Ovary (tissue), 9 donors: ENCODE results near the gene B9D1. TPM values are rescaled to one million over a fixed set of nuclear protein-coding genes. Genes with fewer than 3 reads are reported as not detected.

Experiments
- DNase-seq, 5 donors: peaks; one replicate each; pipeline ENCODE4 v3.0.0-alpha.2; 2019 to 2020
- H3K27ac ChIP-seq, 2 donors: fragments of 200-600 bp; one replicate each; pipeline versions ENCODE4 v1.5.1 to v1.8.0; 2019 to 2022
- H3K27me3 ChIP-seq: fragments of 200-600 bp; one replicate; pipeline ENCODE4 v1.8.0; 2022
- H3K36me3 ChIP-seq: fragments of 200-600 bp; sonication (generic); one replicate; pipeline ENCODE4 v1.5.1; 2019
- H3K4me1 ChIP-seq: one replicate; pipeline ENCODE4 v1.8.1; 2013; ENCODE audit warnings: mild to moderate bottlenecking, moderate library complexity; ENCODE audit not compliant: insufficient read depth
- H3K4me3 ChIP-seq: fragments of 200-600 bp; sonication (generic); one replicate; pipeline ENCODE4 v1.5.1; 2017
- H3K9me3 ChIP-seq, 2 donors: fragments of 200-600 bp in 1 of 2; sonication (generic) in 1 of 2; one replicate each; pipeline versions ENCODE4 v1.5.1 to v1.8.1; 2013 to 2019; ENCODE audit warnings: mild to moderate bottlenecking in 1 of 2, moderate library complexity in 1 of 2
- CTCF ChIP-seq, 3 donors: fragments of 450-650 bp in 2 of 3; fragments of 200-600 bp in 1 of 3; IDR thresholded peaks; one replicate each; pipeline versions ENCODE4 v1.5.1 to v1.8.0; 2016 to 2022; ENCODE audit warnings: antibody characterized with exemption in 3 of 3, mild to moderate bottlenecking in 1 of 3
- EP300 ChIP-seq: sonication (generic); formaldehyde crosslinking; IDR thresholded peaks from one replicate; pipeline ENCODE4 v1.6.1; 2017; ENCODE audit warnings: antibody characterized with exemption
- POLR2A ChIP-seq: fragments of 450-650 bp; IDR thresholded peaks from one replicate; pipeline ENCODE4 v1.6.1; 2017; ENCODE audit warnings: antibody characterized with exemption, mild to moderate bottlenecking, moderate library complexity
- whole genome bisulfite sequencing, 3 donors: extraction: QIAGEN DNeasy Blood & Tissue Kit in 1 of 3; methylation state at CpG; one replicate each; pipeline versions ENCODE4 v1.1.5 to v1.1.7; 2013 to 2017; 5-methylcytosine and 5-hydroxymethylcytosine counted together
- intact Hi-C, 4 donors: fragments of 100-400 bp; cut with DNase I; formaldehyde crosslinking; loops; one replicate each; pipeline versions ENCODE4 v1.11.0 to v1.15.1; 2022 to 2023
- polyA plus RNA-seq, 2 donors: library from polyadenylated mRNA; stranded (reverse); fragments of 200-250 nt in 1 of 2; fragments of 350-450 nt in 1 of 2; fragmentation: Illumina TruSeq in 1 of 2; extraction: RNeasy Lipid Tissue Mini Kit (QIAGEN cat#74804) in 1 of 2; gene quantifications; one replicate each; pipeline ENCODE4 v1.2.3, GENCODE V29; 2013 to 2014
- total RNA-seq, 7 donors: library from RNA; depleted of rRNA in 2 of 7; stranded (reverse); fragments of >200 nt in 2 of 7; fragmentation: NEBNext Ultra II Directional in 3 of 7; extraction: Animal tissue kit (Norgen Biotek cat#: 25700) in 3 of 7; gene quantifications; one replicate each; pipeline versions ENCODE4 v1.1.0 to v1.2.4, GENCODE V29; 2016 to 2023
- donor health status: DM: no; HTN: no; CAD: no; lungs with moderate emphysema.
- donor health status: DM: no; HTN: no; CAD: no.
- donor health status: Bipolar disorder and iron deficiency.
- donor health status: DM: yes; HTN: yes; CAD: no.
- donor health status: DM: no; HTN: no; CAD: no.
- donor health status: DM: yes; HTN: yes; CAD: no.

Gene B9D1
- total and polyA plus RNA-seq, 9 donors, result 11.9 to 60.5 (median 22.2) TPM

GRCh38 chr17:19380481-19381301 is 18.2 kb upstream of the B9D1 start:
- intact Hi-C loops, result no loop called here
- Histone ChIP-seq H3K9me3 (no peaks in the 10 kb centered on the region), H3K27ac (no peak overlapping the region), H3K36me3 (no peaks in the 10 kb centered on the region), H3K27me3 (no peaks in the 10 kb centered on the region), H3K4me1 (peaks cover 29% of the 10 kb centered on the region), H3K4me3 (no peak overlapping the region)
- WGBS, 3 donors, result 86 to 89% (median 86%) methylated on average over 29 of the region's 29 CpGs
- peak in 2 of 5 donors; percentile 33 to 53 for DNase-seq
- no peak for TF ChIP-seq CTCF (IDR thresholded peaks at IDR 0.05)
- TF ChIP-seq POLR2A, result no peak
- no peak for TF ChIP-seq EP300

- intact Hi-C loops, result no loop called here
- no peaks in the 10 kb centered on the region for H3K9me3 ChIP-seq
- H3K4me1 ChIP-seq, result peaks cover 19% of the 10 kb centered on the region
- peak overlapping the region; percentile 85 to 97 for H3K27ac ChIP-seq
- H3K36me3 ChIP-seq, result no peaks in the 10 kb centered on the region
- no peaks in the 10 kb centered on the region for H3K27me3 ChIP-seq
- TF ChIP-seq EP300, result no peak
- TF ChIP-seq POLR2A, result no peak
- no peak for TF ChIP-seq CTCF (IDR thresholded peaks at IDR 0.05)
- H3K4me3 ChIP-seq, result peak overlapping the region; percentile 93
- DNase-seq, result peak in 1 of 5 donors; percentile 21
- WGBS, 3 donors, result 67 to 73% (median 71%) methylated on average over 13 of the region's 13 CpGs
Observed at GRCh38 chr17:19379361-19380065, 17.0 kb upstream of the B9D1 start.

GRCh38 chr17:19378416-19379360 is 16.2 kb upstream of the B9D1 start, which contains the start of gene MAPK7:
Gene MAPK7, plus strand, starts transcription at chr17:19378498. Its CDS starts 403 bp downstream, at chr17:19378901.
- intact Hi-C loops, result no loop called here
- no peaks in the 10 kb centered on the region for H3K27me3 ChIP-seq
- peak within 1 kb of the TSS; percentile 93 for H3K4me3 ChIP-seq
- peak within 1 kb of the TSS; percentile 85 to 97 for H3K27ac ChIP-seq
- DNase-seq, result no peak
- WGBS, 3 donors, result 2 to 5% (median 3%) methylated on average over 52 to 69 of the region's 69 CpGs
- no peaks in the 10 kb centered on the region for H3K36me3 ChIP-seq
- no peak for TF ChIP-seq CTCF (IDR thresholded peaks at IDR 0.05)
- peak; percentile 73 for TF ChIP-seq POLR2A
- H3K4me1 ChIP-seq, result peaks cover 11% of the 10 kb centered on the region
- no peaks in the 10 kb centered on the region for H3K9me3 ChIP-seq
